GM12878 (cell line): ENCODE data around the gene SLC6A16. TPM values are rescaled to one million over a fixed set of nuclear protein-coding genes. Genes with fewer than 3 reads are reported as not detected.
A peak's percentile ranks its signal among the peaks of the same experiment; 100 is the strongest.

ENCODE experiments used
- BCL11A ChIP-seq: IDR thresholded peaks from 2 replicates; pipeline ENCODE4 v1.6.1; 2011; ENCODE audit warnings: low read depth, low read length
- CBFB ChIP-seq: IDR thresholded peaks from 2 replicates; pipeline ENCODE4 v1.6.1; 2016; ENCODE audit warnings: antibody characterized with exemption, low read depth
- CHD1 ChIP-seq: IDR thresholded peaks from 2 replicates; pipeline ENCODE4 v1.6.1; 2012; ENCODE audit warnings: low read depth, low read length, improper control_type of control experiment
- E2F8 ChIP-seq: fragments of 450-650 bp; IDR thresholded peaks from 2 replicates; pipeline ENCODE4 v1.6.1; 2018; ENCODE audit warnings: mild to moderate bottlenecking, low read depth, moderate library complexity; ENCODE audit not compliant: partially characterized antibody
- FOXM1 ChIP-seq: IDR thresholded peaks from 2 replicates; pipeline ENCODE4 v1.6.1; 2012; ENCODE audit warnings: low read depth, mild to moderate bottlenecking, inconsistent platforms, low read length, moderate library complexity
- JUND ChIP-seq: IDR thresholded peaks from 2 replicates; pipeline ENCODE4 v1.6.1; 2012; ENCODE audit warnings: low read depth, mild to moderate bottlenecking, low read length, improper control_type of control experiment, moderate library complexity
- LARP7 ChIP-seq: fragments of 450-650 bp; IDR thresholded peaks from 2 replicates; pipeline ENCODE4 v1.6.1; 2017; ENCODE audit warnings: mild to moderate bottlenecking
- MTA2 ChIP-seq: fragments of 450-650 bp; IDR thresholded peaks from 2 replicates; pipeline ENCODE4 v1.6.1; 2016; ENCODE audit warnings: low read depth, mild to moderate bottlenecking, moderate library complexity
- MXI1 ChIP-seq: fragments of 150-350 bp; IDR thresholded peaks from 2 replicates; pipeline ENCODE4 v1.6.1; 2011; ENCODE audit warnings: low read depth, mild to moderate bottlenecking, inconsistent platforms, low read length, improper control_type of control experiment
- MYC ChIP-seq: IDR thresholded peaks from 2 replicates; pipeline ENCODE4 v1.6.1; 2011; ENCODE audit warnings: mild to moderate bottlenecking, low read length, moderate library complexity, inconsistent platforms; ENCODE audit not compliant: insufficient read depth, insufficient replicate concordance, insufficient read length, severe bottlenecking
- NFYB ChIP-seq: IDR thresholded peaks from 2 replicates; pipeline ENCODE4 v1.6.1; 2011; ENCODE audit warnings: low read depth, mild to moderate bottlenecking, low read length, improper control_type of control experiment, moderate library complexity; ENCODE audit not compliant: insufficient read depth
- PAX8 ChIP-seq: fragments of 450-650 bp; IDR thresholded peaks from 2 replicates; pipeline ENCODE4 v1.6.1; 2017; ENCODE audit warnings: mild to moderate bottlenecking, moderate library complexity
- PBX3 ChIP-seq: IDR thresholded peaks from 2 replicates; pipeline ENCODE4 v1.6.1; 2011; ENCODE audit warnings: mild to moderate bottlenecking, low read depth, low read length, moderate library complexity; ENCODE audit not compliant: insufficient replicate concordance
- POU2F2 ChIP-seq: IDR thresholded peaks from 3 replicates; pipeline ENCODE4 v1.6.1; 2011; ENCODE audit warnings: low read depth, mild to moderate bottlenecking, low read length, borderline replicate concordance
- RBBP5 ChIP-seq: fragments of 200-600 bp; sonication (generic); conservative IDR thresholded peaks from 2 replicates; pipeline ENCODE4 v1.6.1; 2016
- SIX5 ChIP-seq: IDR thresholded peaks from 2 replicates; pipeline ENCODE4 v1.6.1; 2011; ENCODE audit warnings: mild to moderate bottlenecking, low read depth, low read length, moderate library complexity; ENCODE audit not compliant: severe bottlenecking
- SMAD1 ChIP-seq: fragments of 450-650 bp; IDR thresholded peaks from 2 replicates; pipeline ENCODE4 v1.6.1; 2018; ENCODE audit warnings: mild to moderate bottlenecking, low read depth; ENCODE audit not compliant: partially characterized antibody
- STAT3 ChIP-seq: IDR thresholded peaks from 2 replicates; pipeline ENCODE4 v1.6.1; 2011; ENCODE audit warnings: low read depth, low read length, improper control_type of control experiment
- WRNIP1 ChIP-seq: IDR thresholded peaks from 2 replicates; pipeline ENCODE4 v1.6.1; 2011; ENCODE audit warnings: low read depth, low read length, improper control_type of control experiment, borderline replicate concordance
- ZBTB4 ChIP-seq: fragments of 450-650 bp; formaldehyde crosslinking; IDR thresholded peaks from 2 replicates; pipeline ENCODE4 v1.4.0; 2022; ENCODE audit warnings: mild to moderate bottlenecking, moderate library complexity
- ZNF622 ChIP-seq: fragments of 450-650 bp; IDR thresholded peaks from 2 replicates; pipeline ENCODE4 v1.6.1; 2017; ENCODE audit warnings: mild to moderate bottlenecking, inconsistent platforms
- polyA plus RNA-seq, 11 experiments: library from polyadenylated mRNA; depleted of rRNA in 4 of 11; unstranded in 6 of 11; stranded (reverse) in 5 of 11; fragments of >200 nt; fragmentation: Nextera tagmentation in 4 of 11; fragmentation: Illumina TruSeq in 1 of 11; extraction: Ambion mirVana in 4 of 11; extraction: Trizol in 1 of 11; gene quantifications; 1 replicate in 1 of 11; 2 replicates in 10 of 11; pipeline versions ENCODE4 v1.2.1 to v1.2.3, GENCODE V29; 2011 to 2016; ENCODE audit warnings: inconsistent platforms in 2 of 11, missing spikeins in 2 of 11, low read depth in 1 of 11
- total RNA-seq, 4 experiments: library from RNA; depleted of rRNA in 3 of 4; stranded (reverse); fragments of >200 nt in 3 of 4; fragmentation: Illumina TruSeq in 1 of 4; extraction: Trizol in 1 of 4; gene quantifications; 2 replicates each; pipeline versions ENCODE4 v1.2.1 to v1.2.3, GENCODE V29; 2013 to 2021

Gene SLC6A16
- total and polyA plus RNA-seq, 10 of the 15 experiments (the other 5 are each of a cell fraction or from before 2014, with no cell fraction given) = 0.23 to 3.2 (median 0.54) TPM

GRCh38 chr19:49340069-49340864 lies 15.3 kb upstream of the SLC6A16 start (continued):
- TF ChIP-seq CBFB = peak; percentile 90; the same call in 1 of the 2 replicates
- TF ChIP-seq MYC = no peak
- TF ChIP-seq STAT3 = 0 out of 2 replicates have a peak, but pooled peaks have one; percentile 50
- no peak for TF ChIP-seq WRNIP1
- TF ChIP-seq BCL11A = peak; percentile 97
- no peak for TF ChIP-seq E2F8
- no peak for TF ChIP-seq MXI1
- TF ChIP-seq FOXM1 = peak; percentile 91; the same call in 1 of the 2 replicates
- no peak for TF ChIP-seq PAX8
- TF ChIP-seq RBBP5 = no peak
- 0 out of 2 replicates have a peak, but pooled peaks have one; percentile 3 for TF ChIP-seq JUND
- no peak for TF ChIP-seq NFYB
- peak; percentile 88; the same call in 2 of the 3 replicates for TF ChIP-seq POU2F2
- no peak for TF ChIP-seq ZNF622
- TF ChIP-seq LARP7 = no peak
- TF ChIP-seq PBX3 = peak; percentile 31
- TF ChIP-seq CHD1 = no peak
- peak; percentile 61 for TF ChIP-seq SMAD1
- no peak for TF ChIP-seq ZBTB4 (CRISPR knock-in tag)
- TF ChIP-seq SIX5 = no peak
- peak; percentile 92 for TF ChIP-seq MTA2
